A549 (cell line): ENCODE data around the gene LRRC61.

Experiments
- BHLHE40 ChIP-seq: IDR thresholded peaks from 2 replicates; pipeline ENCODE4 v1.6.1; 2012; ENCODE audit warnings: low read depth, low read length, inconsistent platforms
- KDM5A ChIP-seq: fragments of 200-600 bp; sonication (generic); IDR thresholded peaks from 2 replicates; pipeline ENCODE4 v1.6.1; 2016; ENCODE audit warnings: antibody characterized with exemption, mild to moderate bottlenecking
- MAZ ChIP-seq: fragments of 150-350 bp; IDR thresholded peaks from 2 replicates; pipeline ENCODE4 v1.6.1; 2014; ENCODE audit warnings: antibody characterized with exemption, low read depth, low read length, borderline replicate concordance
- POLR2A ChIP-seq: IDR thresholded peaks from 2 replicates; pipeline ENCODE4 v1.6.1; 2012; ENCODE audit warnings: mild to moderate bottlenecking, low read length
- TF ChIP-seq, protein P1 (sequence below): fragments of >200 bp; sonication (Bioruptor Twin); formaldehyde crosslinking; IDR thresholded peaks from 3 replicates; pipeline ENCODE4 v1.5.1; 2016
- TF ChIP-seq, protein P2 (sequence below): fragments of 150-350 bp; IDR thresholded peaks from 2 replicates; pipeline ENCODE4 v1.6.1; 2014; ENCODE audit warnings: low read depth, mild to moderate bottlenecking, low read length
- TF ChIP-seq, protein P3 (sequence below): fragments of 250-450 bp; sonication (Bioruptor Pico); IDR thresholded peaks from 2 replicates; pipeline ENCODE4 v1.5.0; 2021; ENCODE audit warnings: mild to moderate bottlenecking, moderate library complexity, borderline replicate concordance

DNA sequence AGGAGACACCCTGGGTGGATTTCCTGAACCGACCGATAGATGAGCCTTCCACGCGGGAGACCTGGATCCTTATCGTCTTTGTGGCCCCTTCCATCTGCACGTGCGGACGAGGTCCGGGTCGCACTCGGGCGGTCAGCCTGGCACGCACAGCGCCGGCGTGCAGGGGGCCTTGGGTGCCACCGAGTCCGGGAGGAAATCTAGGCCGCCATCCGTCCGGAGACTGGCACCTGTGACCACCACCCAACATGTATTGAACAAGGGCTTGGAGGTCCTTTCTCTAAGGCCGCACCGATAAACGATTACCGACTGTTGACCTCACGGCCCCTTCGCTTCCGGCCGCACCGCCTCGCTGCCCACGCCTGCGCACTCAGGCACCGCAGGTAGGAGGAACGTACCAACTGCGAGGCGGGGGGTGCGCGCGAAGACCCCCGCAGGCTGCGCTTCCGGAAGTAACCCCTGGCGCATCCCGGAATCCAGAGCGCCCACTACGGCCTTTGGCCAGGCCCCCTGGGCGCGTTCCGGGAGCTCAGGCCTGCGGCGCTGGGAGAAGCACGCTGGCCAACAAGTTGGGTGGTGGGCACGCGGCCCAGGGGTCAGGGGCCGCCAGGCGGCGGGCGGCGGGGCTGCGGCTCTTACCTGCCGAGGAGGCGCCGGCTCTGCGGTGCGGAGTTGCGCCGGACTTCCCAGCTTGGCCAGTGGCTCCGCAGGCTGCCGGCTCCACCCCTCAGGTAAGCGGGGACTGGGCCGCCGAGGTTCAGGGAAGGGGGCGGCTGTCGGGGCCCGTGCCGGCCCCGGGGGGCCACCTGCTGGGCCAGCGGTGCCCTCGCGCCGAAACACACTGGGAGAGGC lies at the start of gene LRRC61, which contains the start of gene ACTR3C:
- TF ChIP-seq, protein P1, sequence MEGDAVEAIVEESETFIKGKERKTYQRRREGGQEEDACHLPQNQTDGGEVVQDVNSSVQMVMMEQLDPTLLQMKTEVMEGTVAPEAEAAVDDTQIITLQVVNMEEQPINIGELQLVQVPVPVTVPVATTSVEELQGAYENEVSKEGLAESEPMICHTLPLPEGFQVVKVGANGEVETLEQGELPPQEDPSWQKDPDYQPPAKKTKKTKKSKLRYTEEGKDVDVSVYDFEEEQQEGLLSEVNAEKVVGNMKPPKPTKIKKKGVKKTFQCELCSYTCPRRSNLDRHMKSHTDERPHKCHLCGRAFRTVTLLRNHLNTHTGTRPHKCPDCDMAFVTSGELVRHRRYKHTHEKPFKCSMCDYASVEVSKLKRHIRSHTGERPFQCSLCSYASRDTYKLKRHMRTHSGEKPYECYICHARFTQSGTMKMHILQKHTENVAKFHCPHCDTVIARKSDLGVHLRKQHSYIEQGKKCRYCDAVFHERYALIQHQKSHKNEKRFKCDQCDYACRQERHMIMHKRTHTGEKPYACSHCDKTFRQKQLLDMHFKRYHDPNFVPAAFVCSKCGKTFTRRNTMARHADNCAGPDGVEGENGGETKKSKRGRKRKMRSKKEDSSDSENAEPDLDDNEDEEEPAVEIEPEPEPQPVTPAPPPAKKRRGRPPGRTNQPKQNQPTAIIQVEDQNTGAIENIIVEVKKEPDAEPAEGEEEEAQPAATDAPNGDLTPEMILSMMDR: no peak
- TF ChIP-seq MAZ: no peak
- no peak for TF ChIP-seq POLR2A
- TF ChIP-seq, protein P2, sequence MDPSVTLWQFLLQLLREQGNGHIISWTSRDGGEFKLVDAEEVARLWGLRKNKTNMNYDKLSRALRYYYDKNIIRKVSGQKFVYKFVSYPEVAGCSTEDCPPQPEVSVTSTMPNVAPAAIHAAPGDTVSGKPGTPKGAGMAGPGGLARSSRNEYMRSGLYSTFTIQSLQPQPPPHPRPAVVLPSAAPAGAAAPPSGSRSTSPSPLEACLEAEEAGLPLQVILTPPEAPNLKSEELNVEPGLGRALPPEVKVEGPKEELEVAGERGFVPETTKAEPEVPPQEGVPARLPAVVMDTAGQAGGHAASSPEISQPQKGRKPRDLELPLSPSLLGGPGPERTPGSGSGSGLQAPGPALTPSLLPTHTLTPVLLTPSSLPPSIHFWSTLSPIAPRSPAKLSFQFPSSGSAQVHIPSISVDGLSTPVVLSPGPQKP: no peak
- TF ChIP-seq, protein P3, sequence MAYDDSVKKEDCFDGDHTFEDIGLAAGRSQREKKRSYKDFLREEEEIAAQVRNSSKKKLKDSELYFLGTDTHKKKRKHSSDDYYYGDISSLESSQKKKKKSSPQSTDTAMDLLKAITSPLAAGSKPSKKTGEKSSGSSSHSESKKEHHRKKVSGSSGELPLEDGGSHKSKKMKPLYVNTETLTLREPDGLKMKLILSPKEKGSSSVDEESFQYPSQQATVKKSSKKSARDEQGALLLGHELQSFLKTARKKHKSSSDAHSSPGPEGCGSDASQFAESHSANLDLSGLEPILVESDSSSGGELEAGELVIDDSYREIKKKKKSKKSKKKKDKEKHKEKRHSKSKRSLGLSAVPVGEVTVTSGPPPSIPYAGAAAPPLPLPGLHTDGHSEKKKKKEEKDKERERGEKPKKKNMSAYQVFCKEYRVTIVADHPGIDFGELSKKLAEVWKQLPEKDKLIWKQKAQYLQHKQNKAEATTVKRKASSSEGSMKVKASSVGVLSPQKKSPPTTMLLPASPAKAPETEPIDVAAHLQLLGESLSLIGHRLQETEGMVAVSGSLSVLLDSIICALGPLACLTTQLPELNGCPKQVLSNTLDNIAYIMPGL (CRISPR knock-in tag): no peak
- no peak for TF ChIP-seq KDM5A
- TF ChIP-seq BHLHE40: no peak
